Thoracic aorta (tissue), 2 donors: ENCODE measurements around the gene USP53. TPM values are rescaled to one million over a fixed set of nuclear protein-coding genes. Genes with fewer than 3 reads are reported as not detected.

ENCODE experiments used
- ATAC-seq: fragments of 150-250 bp; one replicate; pipeline ENCODE4 v1.8.0; 2017; ENCODE audit warnings: low read depth; ENCODE audit not compliant: insufficient number of reproducible peaks, low FRiP score
- DNase-seq: peaks from one replicate; pipeline ENCODE4 v3.0.0-alpha.2; 2020; ENCODE audit warnings: low spot score
- H3K27ac ChIP-seq, 2 donors: fragments of 200-600 bp; sonication (generic); 1 replicate in 1 of 2; 2 replicates in 1 of 2; pipeline ENCODE4 v1.5.1; 2016; ENCODE audit warnings: mild to moderate bottlenecking in 2 of 2, moderate library complexity in 2 of 2
- H3K27me3 ChIP-seq: fragments of 200-600 bp; sonication (generic); replicated peaks from 2 replicates; pipeline ENCODE4 v1.6.0; 2016; ENCODE audit warnings: mild to moderate bottlenecking; ENCODE audit not compliant: insufficient read depth
- H3K36me3 ChIP-seq: fragments of 200-600 bp; sonication (generic); one replicate; pipeline ENCODE4 v1.5.1; 2016
- H3K4me1 ChIP-seq, 2 donors: fragments of 200-600 bp; sonication (generic); 1 replicate in 1 of 2; 2 replicates in 1 of 2; pipeline versions ENCODE4 v1.5.1 to v1.6.0; 2016; ENCODE audit warnings: low read depth in 2 of 2, mild to moderate bottlenecking in 1 of 2; ENCODE audit not compliant: control insufficient read depth in 1 of 2
- H3K4me3 ChIP-seq: fragments of 200-600 bp; sonication (generic); 2 replicates; pipeline ENCODE4 v1.5.1; 2016; ENCODE audit warnings: mild to moderate bottlenecking
- H3K9me3 ChIP-seq: fragments of 200-600 bp; sonication (generic); 2 replicates; pipeline ENCODE4 v1.5.1; 2016
- CTCF ChIP-seq: fragments of 200-600 bp; sonication (generic); IDR thresholded peaks from one replicate; pipeline ENCODE4 v1.5.1; 2019; ENCODE audit warnings: antibody characterized with exemption
- total RNA-seq, 2 donors: library from RNA; depleted of rRNA; stranded (reverse); fragments of >200 nt; gene quantifications; one replicate each; pipeline versions ENCODE4 v1.1.0 to v1.2.3, GENCODE V29; 2016

The USP53 gene
- total RNA-seq, 2 donors from 2014 or later = 112 to 208 TPM

GRCh38 chr4:119307606-119308005, 95.1 kb downstream of the USP53 start:
- Histone ChIP-seq H3K4me1 (no peaks in the 10 kb centered on the region), H3K27ac (no peak overlapping the region), H3K9me3 (no peaks in the 10 kb centered on the region), H3K27me3 (no peaks in the 10 kb centered on the region), H3K36me3 (no peaks in the 10 kb centered on the region), H3K4me3 (no peak overlapping the region)
- ATAC-seq = no peak
- TF ChIP-seq CTCF = no peak
- DNase-seq = no peak

GRCh38 chr4:119310826-119311225, 98.3 kb downstream of the USP53 start:
- no peaks in the 10 kb centered on the region for H3K9me3 ChIP-seq
- H3K36me3 ChIP-seq = no peaks in the 10 kb centered on the region
- ATAC-seq (no peak), DNase-seq (no peak)
- TF ChIP-seq CTCF = no peak
- H3K27me3 ChIP-seq = no peaks in the 10 kb centered on the region
- H3K4me3 ChIP-seq = no peak overlapping the region
- peaks cover 4 to 5% of the 10 kb centered on the region in 2 donors for H3K4me1 ChIP-seq
- H3K27ac ChIP-seq = no peak overlapping the region

GRCh38 chr4:119313237-119313636, 100.7 kb downstream of the USP53 start:
- ATAC-seq = no peak
- Histone ChIP-seq H3K27ac (no peak overlapping the region), H3K4me1 (peaks cover 4 to 11% of the 10 kb centered on the region in 2 donors), H3K27me3 (no peaks in the 10 kb centered on the region), H3K9me3 (no peaks in the 10 kb centered on the region), H3K4me3 (no peak overlapping the region), H3K36me3 (no peaks in the 10 kb centered on the region)
- no peak for DNase-seq
- no peak for TF ChIP-seq CTCF

GRCh38 chr4:119314356-119314755, 101.8 kb downstream of the USP53 start:
- H3K36me3 ChIP-seq = no peaks in the 10 kb centered on the region
- no peaks in the 10 kb centered on the region for H3K9me3 ChIP-seq
- peak overlapping the region; percentile 52 to 76 for H3K27ac ChIP-seq
- DNase-seq (no peak), ATAC-seq (no peak)
- H3K4me3 ChIP-seq = no peak overlapping the region
- H3K27me3 ChIP-seq = no peaks in the 10 kb centered on the region
- peak; percentile 46 for TF ChIP-seq CTCF
- peaks cover 4 to 11% of the 10 kb centered on the region in 2 donors for H3K4me1 ChIP-seq

- no peak for TF ChIP-seq CTCF
- Histone ChIP-seq H3K27ac (peak overlapping the region; percentile 52 to 76), H3K27me3 (no peaks in the 10 kb centered on the region), H3K4me1 (peaks cover 4 to 11% of the 10 kb centered on the region in 2 donors), H3K4me3 (no peak overlapping the region), H3K36me3 (no peaks in the 10 kb centered on the region), H3K9me3 (no peaks in the 10 kb centered on the region)
- no peak for DNase-seq
- ATAC-seq = no peak
These were observed 102.5 kb downstream of the USP53 start for GRCh38 chr4:119315036-119315435.
